PC-9 (cell line): ENCODE measurements around the gene AKAP8L. TPM values are rescaled to one million over a fixed set of nuclear protein-coding genes. Genes with fewer than 3 reads are reported as not detected.

ENCODE experiments used
- BruUV-seq: library from RNA; stranded (reverse); fragments of 400-500 nt; replicated peaks from 2 replicates; lab custom pipeline; 2021; lab: Mats Ljungman, UMichigan
- CTCF ChIA-PET: fragments of 300-600 bp; sonication (Branson Sonifier 250); formaldehyde crosslinking; loops from one replicate; lab custom pipeline; 2022; ENCODE audit warnings: antibody characterized with exemption; lab: Charles Lee
- POLR2A ChIA-PET: fragments of 300-600 bp; sonication (Branson Sonifier 250); formaldehyde crosslinking; loops from one replicate; lab custom pipeline; 2022; ENCODE audit warnings: antibody characterized with exemption; ENCODE audit not compliant: unreplicated experiment; lab: Charles Lee
- DNase-seq, 2 experiments: peaks; one replicate each; pipeline versions ENCODE4 v3.0.0 to v3.0.0-alpha.2; 2015 to 2022; ENCODE audit warnings: mixed read lengths in 1 of 2
- H2AFZ ChIP-seq: fragments of 200-600 bp; sonication (generic); 2 replicates; pipeline ENCODE4 v1.8.1; 2017; ENCODE audit warnings: antibody characterized with exemption
- H3F3A ChIP-seq: fragments of 200-600 bp; sonication (generic); 2 replicates; pipeline ENCODE4 v1.8.1; 2017; ENCODE audit warnings: antibody characterized with exemption, mild to moderate bottlenecking, low read depth; ENCODE audit not compliant: insufficient read depth
- H3K27ac ChIP-seq: fragments of 200-600 bp; sonication (generic); 2 replicates; pipeline ENCODE4 v1.6.1; 2016; ENCODE audit warnings: mixed run types
- H3K27me3 ChIP-seq: fragments of 200-600 bp; sonication (generic); 2 replicates; pipeline ENCODE4 v1.6.1; 2016; ENCODE audit warnings: low read depth, mixed run types; ENCODE audit not compliant: insufficient read depth
- H3K36me3 ChIP-seq: fragments of 200-600 bp; sonication (generic); 2 replicates; pipeline ENCODE4 v1.6.1; 2016; ENCODE audit warnings: low read depth, mixed run types
- H3K4me1 ChIP-seq: fragments of 200-600 bp; sonication (generic); replicated peaks from 2 replicates; pipeline ENCODE4 v1.6.1; 2016; ENCODE audit warnings: mixed run types; ENCODE audit not compliant: insufficient read depth
- H3K4me2 ChIP-seq: fragments of 200-600 bp; sonication (generic); 2 replicates; pipeline ENCODE4 v1.6.1; 2017; ENCODE audit warnings: mixed run types
- H3K4me3 ChIP-seq: fragments of 200-600 bp; sonication (generic); 2 replicates; pipeline ENCODE4 v1.6.1; 2016; ENCODE audit warnings: mixed run types
- H3K79me2 ChIP-seq: fragments of 200-600 bp; sonication (generic); 2 replicates; pipeline ENCODE4 v1.6.1; 2017; ENCODE audit warnings: low read depth, mixed run types
- H3K9me2 ChIP-seq: fragments of 200-600 bp; sonication (generic); 2 replicates; pipeline ENCODE4 v1.8.1; 2017; ENCODE audit warnings: mild to moderate bottlenecking; ENCODE audit not compliant: insufficient read depth
- H3K9me3 ChIP-seq: fragments of 200-600 bp; sonication (generic); 2 replicates; pipeline ENCODE4 v1.8.1; 2016; ENCODE audit warnings: low read depth; ENCODE audit not compliant: insufficient read depth
- H4K20me1 ChIP-seq: fragments of 200-600 bp; sonication (generic); 2 replicates; pipeline ENCODE4 v1.8.1; 2017; ENCODE audit not compliant: insufficient read depth
- EZH2 ChIP-seq: fragments of 200-600 bp; sonication (generic); IDR thresholded peaks from 2 replicates; pipeline ENCODE4 v1.8.0; 2017; ENCODE audit warnings: antibody characterized with exemption, low read depth
- intact Hi-C: fragments of 100-400 bp; cut with micrococcal nuclease; formaldehyde crosslinking; loops from one replicate; pipeline ENCODE4 v1.10.0; 2022; ENCODE audit not compliant: unreplicated experiment
- total RNA-seq: library from RNA; stranded (reverse); gene quantifications from 2 replicates; pipeline ENCODE4 v1.2.3, GENCODE V29; 2021
- TF ChIP-seq, protein P1 (sequence below): fragments of 200-600 bp; sonication (generic); conservative IDR thresholded peaks from 2 replicates; pipeline ENCODE4 v1.6.1; 2017; ENCODE audit warnings: mixed run types, antibody characterized with exemption, mild to moderate bottlenecking, moderate library complexity

Gene AKAP8L
- total RNA-seq, 1 experiment from 2014 or later: 49.9 TPM

DNA sequence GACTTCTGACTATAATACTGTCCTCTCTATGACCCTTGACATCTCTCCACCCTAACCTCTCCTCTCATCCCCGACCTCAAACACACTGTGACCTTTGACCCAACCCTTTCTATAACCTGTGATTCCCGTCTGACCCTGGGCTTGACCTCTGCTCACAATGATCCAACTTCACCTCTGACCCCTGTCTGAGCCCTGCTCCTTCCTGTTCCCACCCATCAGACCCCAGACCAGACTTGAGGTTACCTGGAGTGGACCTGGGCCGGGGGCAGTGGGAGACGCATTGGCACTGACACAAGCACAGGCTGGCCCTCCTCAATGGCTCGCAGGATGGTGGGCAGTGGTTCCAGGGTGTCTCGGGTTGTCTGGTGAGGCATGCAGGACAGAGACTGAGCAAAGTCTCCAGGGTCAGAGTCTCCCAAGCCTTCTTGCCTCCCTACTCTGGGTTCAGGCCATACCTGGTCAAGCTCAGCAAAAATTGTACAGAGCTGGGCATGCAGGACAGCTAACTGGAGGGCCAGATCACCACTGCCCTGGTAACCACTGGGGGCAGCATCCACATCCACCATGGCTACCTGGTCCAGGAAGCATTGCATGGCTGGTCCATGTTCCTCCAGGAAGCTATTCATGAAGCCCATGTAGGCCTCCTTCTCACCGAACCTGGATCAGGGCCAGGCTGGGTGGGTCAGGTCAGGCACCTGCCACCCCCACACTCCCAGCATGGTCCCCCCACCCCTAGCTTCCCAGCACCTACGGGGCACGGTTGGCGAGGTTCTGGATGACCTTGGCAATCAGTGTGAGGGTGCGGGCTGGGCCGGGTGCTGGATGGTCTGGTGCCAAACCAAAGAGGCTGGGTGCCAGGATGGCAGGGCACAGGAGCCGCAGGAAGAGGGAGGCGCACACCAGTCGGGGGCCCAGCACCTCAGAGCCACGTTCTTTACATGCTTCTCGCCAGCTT, 35.4 kb upstream of the AKAP8L start:
- no peaks in the 10 kb centered on the region for H3K9me2 ChIP-seq
- no peak for TF ChIP-seq EZH2
- TF ChIP-seq, protein P1, sequence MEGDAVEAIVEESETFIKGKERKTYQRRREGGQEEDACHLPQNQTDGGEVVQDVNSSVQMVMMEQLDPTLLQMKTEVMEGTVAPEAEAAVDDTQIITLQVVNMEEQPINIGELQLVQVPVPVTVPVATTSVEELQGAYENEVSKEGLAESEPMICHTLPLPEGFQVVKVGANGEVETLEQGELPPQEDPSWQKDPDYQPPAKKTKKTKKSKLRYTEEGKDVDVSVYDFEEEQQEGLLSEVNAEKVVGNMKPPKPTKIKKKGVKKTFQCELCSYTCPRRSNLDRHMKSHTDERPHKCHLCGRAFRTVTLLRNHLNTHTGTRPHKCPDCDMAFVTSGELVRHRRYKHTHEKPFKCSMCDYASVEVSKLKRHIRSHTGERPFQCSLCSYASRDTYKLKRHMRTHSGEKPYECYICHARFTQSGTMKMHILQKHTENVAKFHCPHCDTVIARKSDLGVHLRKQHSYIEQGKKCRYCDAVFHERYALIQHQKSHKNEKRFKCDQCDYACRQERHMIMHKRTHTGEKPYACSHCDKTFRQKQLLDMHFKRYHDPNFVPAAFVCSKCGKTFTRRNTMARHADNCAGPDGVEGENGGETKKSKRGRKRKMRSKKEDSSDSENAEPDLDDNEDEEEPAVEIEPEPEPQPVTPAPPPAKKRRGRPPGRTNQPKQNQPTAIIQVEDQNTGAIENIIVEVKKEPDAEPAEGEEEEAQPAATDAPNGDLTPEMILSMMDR: peak; percentile 43
- BruUV-seq: no TSS peak
- POLR2A ChIA-PET: interaction anchor here (0.5 to 0.9 kb wide), 3 partner anchors 9 to 382 kb away, joined by 3 to 6 read pairs (median 5); no protein-coding TSS in a partner anchor
- no peaks in the 10 kb centered on the region for H4K20me1 ChIP-seq
- peaks cover 21% of the 10 kb centered on the region for H3F3A ChIP-seq
- DNase-seq: no peak
- peaks cover 10% of the 10 kb centered on the region; the same call in 1 of the 2 replicates for H3K4me1 ChIP-seq
- H3K36me3 ChIP-seq: no peaks in the 10 kb centered on the region
- H3K4me2 ChIP-seq: no peak overlapping the region
- intact Hi-C loops: no loop called here
- H3K79me2 ChIP-seq: no peaks in the 10 kb centered on the region
- no peak overlapping the region for H3K4me3 ChIP-seq
- no peaks in the 10 kb centered on the region for H3K9me3 ChIP-seq
- no peaks in the 10 kb centered on the region for H3K27me3 ChIP-seq
- H2AFZ ChIP-seq: no peak overlapping the region
- CTCF ChIA-PET: no interaction called here
- no peak overlapping the region for H3K27ac ChIP-seq

DNA sequence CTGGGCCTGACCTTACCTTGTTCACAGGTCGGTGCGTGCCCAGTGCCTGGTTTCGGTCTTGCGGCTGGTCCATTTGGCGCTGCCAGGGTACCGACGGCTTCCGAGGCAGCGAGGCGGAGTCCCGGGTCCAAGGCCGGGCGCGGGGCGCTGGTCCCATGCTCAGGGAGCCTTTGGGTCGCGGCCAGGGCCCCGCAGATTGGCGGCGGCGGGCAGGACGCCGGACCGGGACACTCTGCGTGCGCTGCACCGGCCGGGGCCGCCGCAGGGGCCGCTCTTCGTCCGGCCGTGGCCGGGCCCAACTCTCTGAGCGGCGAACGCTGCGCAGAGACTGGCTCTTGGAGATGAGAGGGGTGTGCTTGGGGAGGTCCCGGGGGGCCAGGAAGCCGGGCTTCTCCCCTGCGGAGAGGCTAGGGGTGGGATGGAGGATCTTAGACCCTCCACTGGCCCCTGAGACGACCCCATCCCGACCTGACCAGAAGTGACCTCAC, 34.3 kb upstream of the AKAP8L start:
- ChIA-PET POLR2A (interaction anchor here (0.6 kb wide), 4 partner anchors 17 to 1317 kb away, joined by 3 to 51 read pairs (median 8); partner anchors contain the start of gene ASF1B), CTCF (interaction anchor here (1.6 kb wide), 1 partner anchor 34 kb away, joined by 3 read pairs; the partner anchor contains the start of gene AKAP8L)
- Histone ChIP-seq H3K4me3 (peak overlapping the region; percentile 40; the same call in 1 of the 2 replicates), H3K4me1 (peaks cover 10% of the 10 kb centered on the region; the same call in 1 of the 2 replicates), H2AFZ (peak overlapping the region; percentile 78; the same call in 1 of the 2 replicates), H3K79me2 (no peaks in the 10 kb centered on the region), H4K20me1 (no peaks in the 10 kb centered on the region), H3K4me2 (peak overlapping the region; percentile 86), H3K9me2 (no peaks in the 10 kb centered on the region), H3K9me3 (no peaks in the 10 kb centered on the region), H3K36me3 (no peaks in the 10 kb centered on the region), H3K27ac (no peak overlapping the region), H3F3A (peaks cover 31% of the 10 kb centered on the region), H3K27me3 (no peaks in the 10 kb centered on the region)
- TF ChIP-seq, protein P1: no peak
- no peak for TF ChIP-seq EZH2
- no TSS peak for BruUV-seq
- intact Hi-C loops: no loop called here
- no peak for DNase-seq
